K562 (cell line): Measurements from ENCODE around the gene SLC27A4. TPM values are rescaled to one million over a fixed set of nuclear protein-coding genes. Genes with fewer than 3 reads are reported as not detected.

Experiments
- BCLAF1 ChIP-seq, 2 experiments: fragments of 450-650 bp in 1 of 2; IDR thresholded peaks; 2 replicates each; pipeline ENCODE4 v1.6.1; 2011 to 2017; ENCODE audit warnings: low read depth in 2 of 2, antibody characterized with exemption in 1 of 2, borderline replicate concordance in 1 of 2, low read length in 1 of 2, mild to moderate bottlenecking in 1 of 2, mixed read lengths in 1 of 2; ENCODE audit not compliant: control insufficient read depth in 1 of 2
- BCOR ChIP-seq: fragments of 450-650 bp; IDR thresholded peaks from 2 replicates; pipeline ENCODE4 v1.6.1; 2016
- NFRKB ChIP-seq: fragments of 450-650 bp; IDR thresholded peaks from 2 replicates; pipeline ENCODE4 v1.6.1; 2016; ENCODE audit warnings: low read depth
- ZNF407 ChIP-seq: fragments of 450-650 bp; IDR thresholded peaks from 2 replicates; pipeline ENCODE4 v1.6.1; 2016; ENCODE audit warnings: low read depth
- polyA plus RNA-seq, 8 experiments: library from polyadenylated mRNA; depleted of rRNA in 4 of 8; stranded (reverse) in 5 of 8; unstranded in 3 of 8; fragments of >200 nt; fragmentation: Nextera tagmentation in 2 of 8; fragmentation: Illumina TruSeq in 1 of 8; extraction: Ambion mirVana in 2 of 8; extraction: Trizol in 1 of 8; gene quantifications; 2 replicates each; pipeline versions ENCODE4 v1.2.1 to v1.2.3, GENCODE V29; 2011 to 2014; ENCODE audit warnings: inconsistent platforms in 1 of 8, missing spikeins in 1 of 8
- total RNA-seq, 7 experiments: library from RNA; depleted of rRNA in 6 of 7; stranded (reverse); fragments of >200 nt in 6 of 7; fragmentation: Illumina TruSeq in 2 of 7; extraction: Trizol in 2 of 7; gene quantifications; 2 replicates each; pipeline versions ENCODE4 v1.2.1 to v1.2.3, GENCODE V29; 2011 to 2021; ENCODE audit warnings: low replicate concordance in 1 of 7
- TF ChIP-seq, protein P1 (sequence below): fragments of 250-450 bp; sonication (Bioruptor Pico); IDR thresholded peaks from 2 replicates; pipeline ENCODE4 v1.8.0; 2021; ENCODE audit warnings: moderate library complexity, mild to moderate bottlenecking, inconsistent platforms
- TF ChIP-seq, protein P2 (sequence below), 2 experiments: fragments of 450-650 bp in 1 of 2; sonication (generic) in 1 of 2; formaldehyde crosslinking in 1 of 2; IDR thresholded peaks; 2 replicates each; pipeline versions ENCODE4 v1.7.1 to v1.9.0; 2016 to 2022; ENCODE audit warnings: inconsistent platforms in 1 of 2, mild to moderate bottlenecking in 1 of 2, missing genetic modification reagents in 1 of 2

SLC27A4 gene
- total and polyA plus RNA-seq, 9 of the 15 experiments (the other 6 are each of a cell fraction or from before 2014, with no cell fraction given), result 0.25 to 35.7 (median 14.0) TPM

DNA sequence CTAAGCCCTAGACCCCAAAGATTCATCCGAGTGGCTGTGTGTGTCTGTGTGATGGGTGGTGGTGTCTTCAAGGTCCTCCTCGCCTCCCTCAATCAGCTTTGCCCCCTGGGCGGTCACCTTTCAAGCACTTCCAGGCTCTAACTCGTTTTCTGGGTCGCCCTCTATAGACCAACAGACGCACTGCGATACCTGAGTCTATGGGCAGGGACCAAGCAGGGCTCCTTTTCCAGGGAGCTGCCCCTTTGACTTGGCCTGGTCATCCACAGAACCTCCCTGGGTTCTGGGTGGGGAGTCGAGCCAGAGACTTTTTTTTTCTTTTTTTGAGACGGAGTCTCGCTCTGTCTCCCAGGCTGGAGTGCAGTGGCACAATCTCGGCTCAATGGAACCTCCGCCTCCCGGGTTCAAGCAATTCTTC lies 1.1 kb downstream of the SLC27A4 start (continued):
- TF ChIP-seq ZNF407 (no peak), BCLAF1 (IDR thresholded peaks at IDR 0.05; ENCODE audit: borderline replicate concordance in 1 of 2, control insufficient read depth in 1 of 2, low read depth in 2 of 2, low read length in 1 of 2) (no peak), NFRKB (no peak), BCOR (no peak)
- TF ChIP-seq, protein P1, sequence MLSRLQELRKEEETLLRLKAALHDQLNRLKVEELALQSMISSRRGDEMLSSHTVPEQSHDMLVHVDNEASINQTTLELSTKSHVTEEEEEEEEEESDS (CRISPR knock-in tag), result no peak
- TF ChIP-seq, protein P2, sequence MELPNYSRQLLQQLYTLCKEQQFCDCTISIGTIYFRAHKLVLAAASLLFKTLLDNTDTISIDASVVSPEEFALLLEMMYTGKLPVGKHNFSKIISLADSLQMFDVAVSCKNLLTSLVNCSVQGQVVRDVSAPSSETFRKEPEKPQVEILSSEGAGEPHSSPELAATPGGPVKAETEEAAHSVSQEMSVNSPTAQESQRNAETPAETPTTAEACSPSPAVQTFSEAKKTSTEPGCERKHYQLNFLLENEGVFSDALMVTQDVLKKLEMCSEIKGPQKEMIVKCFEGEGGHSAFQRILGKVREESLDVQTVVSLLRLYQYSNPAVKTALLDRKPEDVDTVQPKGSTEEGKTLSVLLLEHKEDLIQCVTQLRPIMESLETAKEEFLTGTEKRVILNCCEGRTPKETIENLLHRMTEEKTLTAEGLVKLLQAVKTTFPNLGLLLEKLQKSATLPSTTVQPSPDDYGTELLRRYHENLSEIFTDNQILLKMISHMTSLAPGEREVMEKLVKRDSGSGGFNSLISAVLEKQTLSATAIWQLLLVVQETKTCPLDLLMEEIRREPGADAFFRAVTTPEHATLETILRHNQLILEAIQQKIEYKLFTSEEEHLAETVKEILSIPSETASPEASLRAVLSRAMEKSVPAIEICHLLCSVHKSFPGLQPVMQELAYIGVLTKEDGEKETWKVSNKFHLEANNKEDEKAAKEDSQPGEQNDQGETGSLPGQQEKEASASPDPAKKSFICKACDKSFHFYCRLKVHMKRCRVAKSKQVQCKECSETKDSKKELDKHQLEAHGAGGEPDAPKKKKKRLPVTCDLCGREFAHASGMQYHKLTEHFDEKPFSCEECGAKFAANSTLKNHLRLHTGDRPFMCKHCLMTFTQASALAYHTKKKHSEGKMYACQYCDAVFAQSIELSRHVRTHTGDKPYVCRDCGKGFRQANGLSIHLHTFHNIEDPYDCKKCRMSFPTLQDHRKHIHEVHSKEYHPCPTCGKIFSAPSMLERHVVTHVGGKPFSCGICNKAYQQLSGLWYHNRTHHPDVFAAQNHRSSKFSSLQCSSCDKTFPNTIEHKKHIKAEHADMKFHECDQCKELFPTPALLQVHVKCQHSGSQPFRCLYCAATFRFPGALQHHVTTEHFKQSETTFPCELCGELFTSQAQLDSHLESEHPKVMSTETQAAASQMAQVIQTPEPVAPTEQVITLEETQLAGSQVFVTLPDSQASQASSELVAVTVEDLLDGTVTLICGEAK (IDR thresholded peaks at IDR 0.05), result no peak
- TF ChIP-seq, protein P2 (CRISPR knock-in tag; IDR thresholded peaks at IDR 0.05), result no peak
